Activated T-helper 1 cell treated with Interleukin-2 at 50 U/mL for 16 hours (primary cell): ENCODE measurements around the gene ZSCAN25.
"Not testable (repeated sequence)": the region's sequence is repeated elsewhere in the genome, so short reads cannot be mapped to it uniquely, and the experiment has no call there.

Experiments
- DNase-seq: peaks from one replicate; pipeline ENCODE4 v3.0.0-alpha.2; 2020; ENCODE audit warnings: low read depth

The ZSCAN25 gene

GRCh38 chr7:99645590-99645989 lies 28.8 kb downstream of the ZSCAN25 start:
- no peak for DNase-seq

GRCh38 chr7:99648843-99649242 lies 32.1 kb downstream of the ZSCAN25 start:
- DNase-seq, result no peak

GRCh38 chr7:99651290-99651689 lies 34.5 kb downstream of the ZSCAN25 start:
- no peak for DNase-seq

DNA sequence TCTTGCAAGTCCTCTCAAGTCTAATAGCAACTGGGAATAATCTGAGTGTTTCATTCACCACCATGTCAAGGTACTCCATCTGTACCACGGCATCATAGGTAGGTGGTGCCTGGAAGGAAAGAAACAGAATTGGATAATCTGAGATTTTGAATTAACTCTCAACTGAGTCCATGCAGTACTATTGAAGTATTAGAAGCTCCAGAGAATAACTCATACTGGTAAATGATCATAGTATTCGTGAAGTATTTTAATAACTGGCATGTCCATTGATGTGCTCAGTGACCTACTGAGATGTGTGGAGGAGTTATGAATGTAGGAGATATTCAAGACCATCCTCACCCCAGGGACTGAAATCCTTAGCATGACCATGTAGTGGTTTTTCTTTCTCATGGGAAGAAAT lies 35.9 kb downstream of the ZSCAN25 start:
- DNase-seq, result no peak

- not testable (repeated sequence) for DNase-seq
Measured at GRCh38 chr7:99653269-99653668, 36.5 kb downstream of the ZSCAN25 start.

DNA sequence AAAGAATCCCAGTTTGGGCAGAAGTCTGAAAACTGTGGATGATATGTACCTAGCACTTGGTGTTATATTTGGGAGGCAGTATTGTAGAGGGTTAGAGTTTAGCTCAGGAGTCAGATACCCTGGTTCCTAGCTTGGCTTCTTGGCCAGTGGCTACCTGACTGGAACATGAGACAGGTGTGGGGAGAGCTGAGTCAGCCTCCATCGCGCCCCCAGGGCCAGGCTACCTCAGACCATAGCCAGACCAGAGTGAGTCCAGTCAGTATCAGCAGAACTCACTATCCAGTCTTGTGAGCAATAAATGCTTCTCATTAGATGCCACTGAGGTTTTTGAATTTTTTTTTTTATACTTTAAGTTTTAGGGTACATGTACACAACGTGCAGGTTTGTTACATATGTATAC lies 37.0 kb downstream of the ZSCAN25 start:
- no peak for DNase-seq

DNA sequence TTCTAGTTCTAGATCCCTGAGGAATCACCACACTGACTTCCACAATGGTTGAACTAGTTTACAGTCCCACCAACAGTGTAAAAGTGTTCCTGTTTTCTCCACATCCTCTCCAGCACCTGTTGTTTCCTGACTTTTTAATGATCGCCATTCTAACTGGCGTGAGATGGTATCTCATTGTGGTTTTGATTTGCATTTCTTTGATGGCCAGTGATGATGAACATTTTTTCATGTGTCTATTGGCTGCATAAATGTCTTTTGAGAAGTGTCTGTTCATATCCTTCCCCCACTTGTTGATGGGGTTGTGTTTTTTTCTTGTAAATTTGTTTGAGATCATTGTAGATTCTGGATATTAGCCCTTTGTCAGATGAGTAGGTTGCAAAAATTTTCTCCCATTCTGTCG lies 37.9 kb downstream of the ZSCAN25 start:
- not testable (repeated sequence) for DNase-seq

DNA sequence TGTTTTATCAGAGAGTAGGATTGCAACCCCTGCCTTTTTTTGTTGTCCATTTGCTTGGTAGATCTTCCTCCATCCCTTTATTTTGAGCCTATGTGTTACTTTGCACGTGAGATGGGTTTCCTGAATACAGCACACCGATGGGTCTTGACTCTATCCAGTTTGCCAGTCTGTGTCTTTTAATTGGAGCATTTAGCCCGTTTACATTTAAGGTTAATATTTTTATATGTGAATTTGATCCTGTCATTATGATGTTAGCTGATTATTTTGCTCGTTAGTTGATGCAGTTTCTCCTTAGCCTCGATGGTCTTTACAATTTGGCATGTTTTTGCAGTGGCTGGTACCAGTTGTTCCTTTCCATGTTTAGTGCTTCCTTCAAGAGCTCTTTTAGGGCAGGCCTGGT lies 41.1 kb downstream of the ZSCAN25 start:
- not testable (repeated sequence) for DNase-seq

DNA sequence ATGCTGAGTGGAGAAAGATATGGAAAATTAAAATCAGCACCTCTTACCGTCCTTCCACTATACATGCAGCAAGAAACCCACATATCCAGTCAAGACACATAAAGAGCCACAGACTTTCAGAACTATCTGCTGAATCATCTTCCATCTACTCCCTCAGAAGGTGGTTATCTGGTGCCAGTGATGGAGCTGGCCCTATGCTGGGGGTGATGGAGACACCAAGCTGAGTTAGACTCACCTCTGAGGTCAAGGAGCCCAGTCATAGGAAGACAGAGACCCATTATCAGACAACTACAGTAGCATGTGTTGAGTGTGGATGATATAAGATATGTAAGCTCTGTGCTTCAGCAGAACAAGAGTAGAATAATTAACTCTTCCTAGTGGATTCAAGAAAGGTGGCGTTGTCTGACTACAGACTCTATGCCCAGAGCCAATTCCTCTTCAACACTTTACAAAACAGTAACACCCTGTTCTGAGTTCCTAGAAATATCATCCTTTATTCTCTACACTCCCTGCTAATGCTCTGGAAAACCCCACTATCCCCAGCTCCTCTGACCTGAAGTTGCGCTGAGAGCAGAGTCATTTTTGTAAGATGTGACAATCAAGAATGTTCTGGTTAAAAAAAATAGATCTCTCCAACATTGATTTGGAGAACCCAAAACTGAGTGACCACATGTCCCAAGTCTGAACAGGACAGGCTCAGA lies 48.7 kb downstream of the ZSCAN25 start:
- no peak for DNase-seq

- no peak for DNase-seq
Measured at GRCh38 chr7:99666013-99666395, 49.3 kb downstream of the ZSCAN25 start.

- no peak for DNase-seq
Measured at GRCh38 chr7:99667179-99667578, 50.4 kb downstream of the ZSCAN25 start.

DNA sequence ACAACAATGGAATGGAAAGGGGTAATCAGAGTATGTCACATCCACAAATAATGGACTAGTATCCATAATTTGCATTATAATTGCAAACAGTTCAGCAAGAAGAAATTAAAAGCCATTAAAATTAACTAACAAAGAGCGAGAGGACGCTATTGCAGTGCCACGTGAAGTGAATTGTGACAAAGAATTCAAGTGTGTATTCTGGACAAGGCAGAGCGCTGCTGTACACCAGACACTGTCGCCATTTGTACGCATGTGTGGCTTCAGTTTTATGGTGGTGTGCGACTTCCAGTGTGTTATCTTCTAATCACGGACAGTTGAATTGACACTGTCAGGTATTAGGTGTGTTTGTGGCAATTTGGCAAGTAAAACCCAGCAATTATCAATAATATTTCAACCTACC lies 51.8 kb downstream of the ZSCAN25 start:
- DNase-seq, result no peak

DNA sequence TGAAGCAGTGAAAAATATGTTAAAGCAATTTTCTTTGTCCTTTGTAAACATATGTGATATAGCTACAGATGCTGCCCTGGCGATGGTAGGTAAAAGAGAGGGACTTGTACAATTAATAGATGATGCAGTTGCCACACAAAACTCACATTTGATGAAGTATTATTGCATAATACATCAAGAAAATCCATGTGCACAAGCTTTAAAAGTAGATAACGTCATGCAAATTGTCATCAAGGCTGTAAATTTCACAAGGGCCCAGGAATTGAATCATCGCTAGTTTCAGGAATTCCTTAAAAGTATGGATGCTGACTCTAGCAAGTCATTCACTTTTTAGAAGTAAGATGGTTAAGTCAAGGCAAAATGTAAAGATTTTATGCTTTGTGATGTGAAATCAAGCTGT lies 53.0 kb downstream of the ZSCAN25 start:
- no peak for DNase-seq

- DNase-seq, result no peak
Measured at GRCh38 chr7:99672573-99672972, 55.8 kb downstream of the ZSCAN25 start.

GRCh38 chr7:99674995-99675742 lies 58.4 kb downstream of the ZSCAN25 start:
- DNase-seq, result no peak

DNA sequence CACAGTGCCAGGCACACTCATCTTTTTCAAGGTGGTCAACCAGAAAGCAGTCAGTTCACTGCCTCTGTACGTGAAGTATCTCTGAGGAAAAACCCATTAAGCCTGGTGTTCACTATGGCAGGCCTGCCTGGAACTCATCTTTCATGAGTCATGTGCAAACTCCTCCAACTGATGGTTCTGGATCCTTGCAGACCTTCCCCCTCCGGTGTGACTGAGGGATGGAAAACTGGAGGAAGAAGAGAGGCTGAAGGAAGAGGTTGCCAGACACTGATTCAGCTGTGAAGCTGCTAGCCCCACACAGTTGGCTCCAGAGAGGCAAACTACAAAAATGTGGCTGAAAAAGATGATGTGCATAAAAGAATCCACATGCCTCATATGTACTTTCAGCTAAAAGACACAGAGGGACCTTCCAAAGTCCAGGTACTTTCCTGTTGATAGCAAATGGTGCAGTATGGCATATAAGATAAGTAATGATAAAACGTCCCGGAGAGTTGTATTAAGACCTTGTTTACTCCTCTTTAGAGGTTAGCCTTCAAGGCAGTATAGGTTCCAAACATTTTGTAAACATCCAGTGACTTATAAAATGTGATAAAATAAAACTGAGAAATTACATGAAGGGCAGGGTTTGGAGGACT lies 60.4 kb downstream of the ZSCAN25 start:
- DNase-seq, result no peak

- DNase-seq, result no peak
Measured at GRCh38 chr7:99677648-99678045, 60.9 kb downstream of the ZSCAN25 start.

- DNase-seq, result no peak
Measured at GRCh38 chr7:99679032-99679399, 62.3 kb downstream of the ZSCAN25 start.

GRCh38 chr7:99679400-99680191 lies 62.9 kb downstream of the ZSCAN25 start, which contains the start of gene CYP3A5:
Gene CYP3A5 (minus strand): TSS chr7:99679996. CDS start chr7:99679896, 100 bp downstream.
- DNase-seq, result no peak
